NCI-H748 treated with DMSO at 0.1 percent for 48 hours (cell line): ENCODE results near the gene MRPS23.

Experiments
- DNase-seq: peaks from one replicate; lab custom pipeline; 2025; lab: John Stamatoyannopoulos, UW

MRPS23 gene

GRCh38 chr17:57879437-57880085 lies 29.7 kb upstream of the MRPS23 start:
- no peak for DNase-seq

- no peak for DNase-seq
These were observed 28.0 kb upstream of the MRPS23 start for GRCh38 chr17:57877803-57878377.

GRCh38 chr17:57876866-57877237 lies 27.0 kb upstream of the MRPS23 start:
- DNase-seq = no peak

- no peak for DNase-seq
These were observed 26.4 kb upstream of the MRPS23 start for GRCh38 chr17:57876023-57876865.

- DNase-seq = no peak
These were observed 25.6 kb upstream of the MRPS23 start for GRCh38 chr17:57875290-57876022.

- DNase-seq = no peak
These were observed 24.8 kb upstream of the MRPS23 start for GRCh38 chr17:57874434-57875289.

- DNase-seq = no peak
These were observed 24.2 kb upstream of the MRPS23 start for GRCh38 chr17:57874058-57874419.

GRCh38 chr17:57873261-57874057 lies 23.6 kb upstream of the MRPS23 start:
- no peak for DNase-seq

GRCh38 chr17:57872536-57872935 lies 22.7 kb upstream of the MRPS23 start:
- no peak for DNase-seq

GRCh38 chr17:57871863-57872262 lies 22.0 kb upstream of the MRPS23 start:
- DNase-seq = no peak

GRCh38 chr17:57871155-57871554 lies 21.3 kb upstream of the MRPS23 start:
- DNase-seq = no peak

GRCh38 chr17:57870283-57870635 lies 20.4 kb upstream of the MRPS23 start:
- DNase-seq = no peak

- DNase-seq = no peak
These were observed 19.9 kb upstream of the MRPS23 start for GRCh38 chr17:57869617-57870282.

- no peak for DNase-seq
These were observed 19.2 kb upstream of the MRPS23 start for GRCh38 chr17:57868910-57869616.

GRCh38 chr17:57868007-57868909 lies 18.4 kb upstream of the MRPS23 start:
- DNase-seq = no peak

GRCh38 chr17:57867126-57867525 lies 17.3 kb upstream of the MRPS23 start:
- DNase-seq = no peak

GRCh38 chr17:57866723-57867122 lies 16.9 kb upstream of the MRPS23 start:
- no peak for DNase-seq

GRCh38 chr17:57866319-57866718 lies 16.5 kb upstream of the MRPS23 start:
- DNase-seq = no peak

GRCh38 chr17:57864273-57864672 lies 14.4 kb upstream of the MRPS23 start:
- DNase-seq = no peak
